GM19452 (cell line): ENCODE measurements around the gene KCTD8.
"Not testable (repeated sequence)": the region's sequence is repeated elsewhere in the genome, so short reads cannot be mapped to it uniquely, and the experiment has no call there.

ENCODE experiments used
- ATAC-seq: cut with Tn5 transposase; IDR thresholded peaks from one replicate; pipeline ENCODE4 v1.9.1; 2021; ENCODE audit not compliant: unreplicated experiment

The KCTD8 gene

GRCh38 chr4:44342800-44343199 lies 105.8 kb downstream of the KCTD8 start:
- ATAC-seq, result no peak

GRCh38 chr4:44326741-44327140 lies 121.9 kb downstream of the KCTD8 start:
- ATAC-seq, result no peak

GRCh38 chr4:44320833-44321232 lies 127.8 kb downstream of the KCTD8 start:
- no peak for ATAC-seq

GRCh38 chr4:44319129-44319528 lies 129.5 kb downstream of the KCTD8 start:
- no peak for ATAC-seq

DNA sequence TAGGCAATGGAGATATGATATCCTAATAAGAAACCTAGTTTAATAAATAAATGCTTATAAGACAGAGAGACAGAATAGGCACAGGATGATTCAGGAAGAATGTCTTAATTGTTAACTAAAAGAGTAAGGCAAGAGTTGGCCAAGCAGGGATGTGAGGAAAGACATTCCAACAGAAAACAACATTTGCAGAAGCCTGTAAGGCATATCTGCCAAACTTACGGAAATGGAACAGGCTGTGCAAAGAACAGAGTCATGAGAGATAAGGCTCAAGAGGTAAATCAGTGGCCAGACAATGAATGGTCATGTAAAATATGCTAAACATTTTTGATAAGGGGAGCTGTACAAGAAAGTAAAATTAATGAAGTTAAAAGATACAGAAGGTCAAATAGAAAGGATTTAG lies 134.9 kb downstream of the KCTD8 start:
- no peak for ATAC-seq

- ATAC-seq, result no peak
Observed at GRCh38 chr4:44287505-44287904, 161.1 kb downstream of the KCTD8 start.

GRCh38 chr4:44279469-44279868 lies 169.1 kb downstream of the KCTD8 start:
- no peak for ATAC-seq

GRCh38 chr4:44279066-44279465 lies 169.5 kb downstream of the KCTD8 start:
- ATAC-seq, result no peak

- no peak for ATAC-seq
Observed at GRCh38 chr4:44257461-44257860, 191.1 kb downstream of the KCTD8 start.

DNA sequence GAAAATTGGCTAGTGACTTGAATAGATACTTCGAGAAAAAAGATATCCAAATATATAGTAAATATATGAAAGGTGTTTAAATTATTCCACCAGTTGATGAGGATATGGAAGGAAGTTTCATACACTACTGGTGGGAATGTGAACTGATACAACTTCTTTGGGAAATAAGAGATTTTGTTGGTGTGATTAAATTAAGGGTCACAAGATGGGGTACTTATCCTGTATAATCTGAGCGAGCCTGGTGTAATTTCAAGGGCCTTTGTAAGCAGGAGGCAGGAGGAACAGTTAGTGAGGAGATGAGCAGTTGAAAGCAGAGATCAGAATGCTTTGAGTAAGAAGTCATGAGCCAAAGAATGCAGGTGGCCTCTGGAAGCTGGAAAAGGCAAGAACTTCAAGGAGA lies 192.2 kb downstream of the KCTD8 start:
- ATAC-seq, result no peak

- ATAC-seq, result no peak
Observed at GRCh38 chr4:44237643-44238042, 211.0 kb downstream of the KCTD8 start.

DNA sequence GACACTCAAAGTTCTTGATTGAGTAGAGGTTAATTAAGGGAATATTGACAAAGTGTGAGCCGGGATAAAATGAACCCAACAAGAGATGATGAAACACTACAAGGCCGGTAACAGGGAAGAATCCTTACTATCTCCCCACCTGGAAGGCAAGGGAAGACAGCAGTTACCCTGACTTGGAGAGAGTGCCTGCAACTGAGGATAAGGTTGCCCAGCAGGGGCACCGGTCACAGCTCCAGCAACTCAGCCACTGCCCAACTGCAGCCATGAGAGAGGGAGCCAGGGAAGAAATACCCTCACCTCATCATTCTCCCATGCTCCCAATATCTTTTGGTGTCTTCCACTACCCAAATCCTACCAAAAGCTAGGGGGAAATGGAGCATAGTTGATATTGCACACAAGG lies 212.7 kb downstream of the KCTD8 start:
- no peak for ATAC-seq

- ATAC-seq, result no peak
Observed at GRCh38 chr4:44232262-44232661, 216.3 kb downstream of the KCTD8 start.

DNA sequence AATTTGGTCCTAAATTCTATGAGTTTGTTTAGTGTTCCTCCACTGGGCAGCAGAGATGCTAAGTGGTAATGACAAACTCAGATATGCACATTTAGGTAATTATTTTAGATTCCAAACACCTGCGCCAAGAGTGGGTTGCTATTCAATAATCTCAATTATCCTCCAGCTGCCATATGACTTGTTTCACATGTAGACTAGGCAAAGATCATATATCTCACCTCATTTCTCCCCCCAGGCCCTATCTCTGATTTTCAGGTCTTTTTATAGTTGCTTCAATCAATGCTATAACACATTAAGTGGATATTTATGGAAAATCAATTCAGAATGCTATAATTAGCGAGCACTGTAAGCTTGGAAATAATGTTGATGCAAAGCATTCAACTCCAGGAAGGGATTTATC lies 217.6 kb downstream of the KCTD8 start:
- ATAC-seq, result no peak

- no peak for ATAC-seq
Observed at GRCh38 chr4:44228326-44228725, 220.3 kb downstream of the KCTD8 start.

DNA sequence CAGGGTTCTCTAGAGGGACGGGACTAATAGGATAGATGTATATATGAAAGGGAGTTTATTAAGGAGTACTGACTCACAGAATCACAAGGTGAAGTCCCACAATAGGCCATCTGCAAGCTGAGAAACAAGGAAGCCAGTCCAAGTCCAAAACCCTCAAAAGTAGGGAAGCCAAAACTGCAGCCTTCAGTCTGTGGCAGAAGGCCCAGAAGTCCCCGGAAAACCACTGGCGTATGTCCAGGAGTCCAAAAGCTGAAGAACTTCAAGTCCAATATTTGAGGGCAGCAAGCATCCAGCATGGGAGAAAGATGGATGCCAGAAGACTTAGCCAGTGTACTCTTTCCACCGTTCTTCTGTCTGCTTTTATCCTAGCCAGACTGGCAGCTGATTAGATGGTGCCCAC lies 227.2 kb downstream of the KCTD8 start:
- no peak for ATAC-seq

- ATAC-seq, result no peak
Observed at GRCh38 chr4:44210750-44211149, 237.9 kb downstream of the KCTD8 start.

- ATAC-seq, result no peak
Observed at GRCh38 chr4:44196796-44197195, 251.8 kb downstream of the KCTD8 start.

DNA sequence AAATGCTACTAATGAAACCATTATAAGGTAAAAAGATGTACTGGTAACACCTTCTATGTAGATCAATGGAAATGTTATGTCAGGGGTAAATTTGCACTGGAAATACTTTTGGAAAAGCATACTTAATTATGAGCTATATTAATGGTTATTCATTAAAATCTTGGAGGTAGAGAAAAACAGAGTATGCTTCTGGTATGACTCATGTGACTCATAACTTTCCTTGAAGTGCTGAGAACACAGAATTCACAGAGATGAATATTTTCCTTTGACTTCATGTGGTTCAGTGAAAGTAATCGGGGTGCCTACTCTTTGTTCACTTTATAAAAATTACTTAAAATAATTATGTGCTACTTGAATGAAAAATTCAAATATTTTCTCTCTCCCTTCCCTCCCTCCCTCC lies 254.2 kb downstream of the KCTD8 start:
- no peak for ATAC-seq

GRCh38 chr4:44186850-44187246 lies 261.8 kb downstream of the KCTD8 start:
- ATAC-seq, result no peak

DNA sequence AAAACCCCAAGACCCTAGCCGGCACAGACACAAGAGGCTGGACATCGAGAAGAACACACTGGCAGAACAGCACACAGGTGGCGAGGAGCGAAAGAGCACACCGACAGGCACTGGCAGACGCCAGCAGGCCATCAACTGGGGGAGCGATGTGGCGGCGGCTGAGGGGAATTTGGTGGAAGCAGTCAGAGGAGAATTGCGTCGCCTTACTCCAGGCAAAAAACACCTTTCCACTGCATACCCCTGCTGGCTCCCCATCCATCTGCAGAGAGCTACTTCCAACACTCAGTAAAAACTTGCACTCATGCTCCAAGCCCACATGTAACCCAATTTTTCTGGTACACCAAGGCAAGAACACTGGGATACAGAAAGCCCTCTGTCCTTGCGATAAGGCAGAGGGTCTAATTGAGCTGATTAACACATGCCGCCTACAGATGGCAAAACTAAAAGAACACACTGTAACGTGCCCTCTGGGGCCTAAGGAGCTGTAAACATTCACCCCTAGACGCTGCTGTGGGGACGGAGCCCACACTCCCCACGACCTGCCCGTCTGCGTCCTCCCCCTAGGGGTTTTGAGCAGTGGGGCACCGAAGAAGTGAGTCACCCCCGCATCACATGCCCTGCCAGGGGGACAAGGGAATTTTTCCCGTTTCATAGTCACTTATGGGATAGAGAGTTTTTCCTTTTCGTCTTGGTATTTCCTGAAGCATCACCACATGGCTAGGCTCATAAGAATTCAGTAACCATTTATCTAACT lies 262.3 kb downstream of the KCTD8 start:
- no peak for ATAC-seq

DNA sequence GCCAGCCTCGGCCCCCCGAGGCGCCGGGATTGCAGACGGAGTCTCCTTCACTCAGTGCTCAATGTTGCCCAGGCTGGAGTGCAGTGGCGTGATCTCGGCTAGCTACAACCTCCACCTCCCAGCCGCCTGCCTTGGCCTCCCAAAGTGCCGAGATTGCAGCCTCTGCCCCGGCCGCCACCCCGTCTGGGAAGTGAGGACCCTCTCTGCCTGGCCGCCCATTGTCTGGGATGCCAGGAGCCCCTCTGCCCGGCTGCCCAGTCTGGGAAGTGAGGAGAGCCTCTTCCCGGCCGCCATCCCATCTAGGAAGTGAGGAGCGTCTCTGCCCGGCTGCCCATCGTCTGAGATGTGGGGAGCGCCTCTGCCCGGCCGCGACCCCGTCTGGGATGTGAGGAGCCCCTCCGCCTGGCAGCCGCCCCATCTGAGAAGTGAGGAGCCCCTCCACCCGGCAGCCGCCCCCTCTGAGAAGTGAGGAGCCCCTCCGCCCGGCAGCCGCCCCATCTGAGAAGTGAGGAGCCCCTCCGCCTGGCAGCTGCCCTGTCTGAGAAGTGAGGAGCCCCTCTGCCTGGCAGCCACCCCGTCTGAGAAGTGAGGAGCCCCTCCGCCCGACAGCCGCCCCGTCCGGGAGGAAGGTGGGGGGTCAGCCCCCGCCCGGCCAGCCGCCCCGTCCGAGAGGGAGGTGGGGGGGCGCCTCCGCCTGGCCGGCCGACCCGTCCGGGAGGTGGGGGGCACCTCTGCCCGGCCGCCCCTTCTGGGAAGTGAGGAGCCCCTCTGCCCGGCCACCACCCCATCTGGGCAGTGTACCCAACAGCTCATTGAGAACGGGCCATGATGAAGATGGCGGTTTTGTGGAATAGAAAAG lies 266.9 kb downstream of the KCTD8 start:
- not testable (repeated sequence) for ATAC-seq
